ENCODE measurements around the gene TMEM63C. TPM values are rescaled to one million over a fixed set of nuclear protein-coding genes. Genes with fewer than 3 reads are reported as not detected.

The TMEM63C gene
- total RNA-seq, 1 experiment from 2014 or later = 5.7 TPM

DNA sequence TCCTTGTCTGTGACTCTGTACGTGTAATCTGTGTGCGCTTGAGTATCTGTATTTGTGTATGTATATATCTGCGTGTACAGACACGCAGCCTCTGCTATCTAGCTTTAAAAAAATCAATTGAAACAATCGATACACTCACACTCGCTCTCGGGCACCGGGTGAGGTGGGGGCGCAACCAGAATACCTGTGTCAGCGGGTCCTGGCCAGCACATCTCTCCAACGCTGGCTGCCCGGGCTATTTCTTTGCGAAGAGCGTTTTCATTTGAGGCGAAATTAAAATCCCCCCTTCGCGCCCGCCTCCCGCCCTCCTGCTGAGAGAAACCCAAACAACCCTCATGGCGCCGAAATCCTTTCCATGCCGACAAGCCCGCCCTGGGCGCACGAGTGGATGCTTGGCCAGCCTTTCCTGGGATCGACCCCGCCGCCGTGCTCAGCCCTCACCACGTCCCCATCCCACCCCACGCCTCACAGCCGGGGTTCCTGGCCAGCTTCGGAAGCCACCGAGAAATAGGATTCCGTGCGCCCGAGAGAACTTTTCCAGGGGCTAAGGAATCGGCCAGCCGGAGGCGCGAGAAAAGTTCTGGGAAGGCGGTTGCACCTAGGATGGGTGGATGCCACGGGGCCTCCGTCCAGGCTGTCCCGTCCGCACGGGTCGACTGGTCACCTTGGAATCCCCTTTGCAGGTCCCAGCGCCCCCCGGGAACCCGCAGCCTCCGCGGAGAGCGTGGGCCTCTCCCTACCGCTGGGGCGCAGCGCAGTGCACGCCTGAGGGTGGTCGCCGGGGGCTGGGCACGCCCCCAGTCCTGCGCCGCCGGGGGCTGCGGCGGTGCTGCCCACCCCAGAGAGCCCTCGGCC, 41.0 kb upstream of the TMEM63C start:
- Histone ChIP-seq H3K27ac (ENCODE audit: low read depth, low read length) (no peak overlapping the region), H3K36me3 (ENCODE audit: control insufficient read depth in 1 of 2, insufficient read depth in 2 of 2, low read length in 2 of 2) (no peaks in the 10 kb centered on the region), H3K9me2 (ENCODE audit: insufficient read depth) (no peaks in the 10 kb centered on the region), H4K20me1 (ENCODE audit: insufficient read depth) (no peaks in the 10 kb centered on the region), H3K9ac (ENCODE audit: low read length) (no peak overlapping the region), H3K9me3 (ENCODE audit: control insufficient read depth in 1 of 2, insufficient read depth in 1 of 2, low read depth in 1 of 2, low read length in 2 of 2) (no peaks in the 10 kb centered on the region), H2AFZ (ENCODE audit: low read depth, low read length, poor library complexity, severe bottlenecking) (peak overlapping the region; percentile 96), H3K4me3 (replicated peaks in 1 of 2; ENCODE audit: low read depth in 1 of 2, low read length in 2 of 2) (peak overlapping the region in 1 of 2 experiments; percentile 62), H3K79me2 (ENCODE audit: insufficient read depth, low read length) (no peaks in the 10 kb centered on the region), H3K4me1 (ENCODE audit: control insufficient read depth in 1 of 2, insufficient read depth in 2 of 2, low read length in 2 of 2) (peaks cover 7 to 21% of the 10 kb centered on the region in 2 experiments; a peak in 3 of 4 replicates), H3K4me2 (ENCODE audit: low read length) (peak overlapping the region; percentile 81), H3K27me3 (ENCODE audit: insufficient read depth, low read length) (peaks cover 3% of the 10 kb centered on the region; the same call in 1 of the 2 replicates)
- ChIA-PET CTCF (interaction anchor here (1.0 to 1.4 kb wide), 7 partner anchors 7 to 176 kb away, joined by 3 to 7 read pairs (median 4); partner anchors contain the start of gene CIPC), RAD21 (ENCODE audit: low non-redundant PET in 1 of 2, low total read pairs in 2 of 2, uncharacterized antibody in 2 of 2, unreplicated experiment in 2 of 2) (no interaction called here), POLR2A (no interaction called here)
- TF ChIP-seq ZNF274 (IDR thresholded peaks at IDR 0.05; ENCODE audit: low read depth, low read length) (no peak), JUND (IDR thresholded peaks at IDR 0.05) (no peak), RAD21 (IDR thresholded peaks at IDR 0.05; ENCODE audit: low read depth) (no peak), YY1 (IDR thresholded peaks at IDR 0.05; ENCODE audit: extremely low read depth, insufficient replicate concordance, low read depth, low read length) (no peak), ELF1 (IDR thresholded peaks at IDR 0.05; ENCODE audit: borderline replicate concordance, low read depth) (no peak)
- TF ChIP-seq, protein P1, sequence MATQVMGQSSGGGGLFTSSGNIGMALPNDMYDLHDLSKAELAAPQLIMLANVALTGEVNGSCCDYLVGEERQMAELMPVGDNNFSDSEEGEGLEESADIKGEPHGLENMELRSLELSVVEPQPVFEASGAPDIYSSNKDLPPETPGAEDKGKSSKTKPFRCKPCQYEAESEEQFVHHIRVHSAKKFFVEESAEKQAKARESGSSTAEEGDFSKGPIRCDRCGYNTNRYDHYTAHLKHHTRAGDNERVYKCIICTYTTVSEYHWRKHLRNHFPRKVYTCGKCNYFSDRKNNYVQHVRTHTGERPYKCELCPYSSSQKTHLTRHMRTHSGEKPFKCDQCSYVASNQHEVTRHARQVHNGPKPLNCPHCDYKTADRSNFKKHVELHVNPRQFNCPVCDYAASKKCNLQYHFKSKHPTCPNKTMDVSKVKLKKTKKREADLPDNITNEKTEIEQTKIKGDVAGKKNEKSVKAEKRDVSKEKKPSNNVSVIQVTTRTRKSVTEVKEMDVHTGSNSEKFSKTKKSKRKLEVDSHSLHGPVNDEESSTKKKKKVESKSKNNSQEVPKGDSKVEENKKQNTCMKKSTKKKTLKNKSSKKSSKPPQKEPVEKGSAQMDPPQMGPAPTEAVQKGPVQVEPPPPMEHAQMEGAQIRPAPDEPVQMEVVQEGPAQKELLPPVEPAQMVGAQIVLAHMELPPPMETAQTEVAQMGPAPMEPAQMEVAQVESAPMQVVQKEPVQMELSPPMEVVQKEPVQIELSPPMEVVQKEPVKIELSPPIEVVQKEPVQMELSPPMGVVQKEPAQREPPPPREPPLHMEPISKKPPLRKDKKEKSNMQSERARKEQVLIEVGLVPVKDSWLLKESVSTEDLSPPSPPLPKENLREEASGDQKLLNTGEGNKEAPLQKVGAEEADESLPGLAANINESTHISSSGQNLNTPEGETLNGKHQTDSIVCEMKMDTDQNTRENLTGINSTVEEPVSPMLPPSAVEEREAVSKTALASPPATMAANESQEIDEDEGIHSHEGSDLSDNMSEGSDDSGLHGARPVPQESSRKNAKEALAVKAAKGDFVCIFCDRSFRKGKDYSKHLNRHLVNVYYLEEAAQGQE (IDR thresholded peaks at IDR 0.05; ENCODE audit: low read depth) = no peak
- BruUV-seq (replicated peaks) = no TSS peak
- ATAC-seq = peak; percentile 6
- DNase-seq (ENCODE audit: low read depth, low spot score) = no peak
- intact Hi-C loops (cut with micrococcal nuclease) = no loop called here

Measured in HCT116 (cell line).